ENCODE data around the gene EDEM3.
A peak's percentile ranks its signal among the peaks of the same experiment; 100 is the strongest.

Gene EDEM3

GRCh38 chr1:184753608-184754475, 816 bp downstream of the EDEM3 start:
- H3K27ac ChIP-seq (ENCODE audit: low read length), result no peak overlapping the region
- no peaks in the 10 kb centered on the region for H3K27me3 ChIP-seq (ENCODE audit: control insufficient read depth, insufficient read depth, low read length)
- H3K4me1 ChIP-seq (ENCODE audit: control insufficient read depth, insufficient read depth, low read length), result no peaks in the 10 kb centered on the region
- DNase-seq (ENCODE audit: low read depth, low spot score), result no peak
- no peaks in the 10 kb centered on the region for H3K9me3 ChIP-seq (ENCODE audit: control insufficient read depth, insufficient read depth, low read length)
- no peaks in the 10 kb centered on the region for H3K36me3 ChIP-seq (ENCODE audit: control insufficient read depth, insufficient read depth, low read length)
- WGBS (ENCODE audit: insufficient coverage, insufficient read length), result no CpG with 5 or more reads among the region's 43 CpGs
- H3K4me3 ChIP-seq (ENCODE audit: low read length), result peak overlapping the region; percentile 80

DNA sequence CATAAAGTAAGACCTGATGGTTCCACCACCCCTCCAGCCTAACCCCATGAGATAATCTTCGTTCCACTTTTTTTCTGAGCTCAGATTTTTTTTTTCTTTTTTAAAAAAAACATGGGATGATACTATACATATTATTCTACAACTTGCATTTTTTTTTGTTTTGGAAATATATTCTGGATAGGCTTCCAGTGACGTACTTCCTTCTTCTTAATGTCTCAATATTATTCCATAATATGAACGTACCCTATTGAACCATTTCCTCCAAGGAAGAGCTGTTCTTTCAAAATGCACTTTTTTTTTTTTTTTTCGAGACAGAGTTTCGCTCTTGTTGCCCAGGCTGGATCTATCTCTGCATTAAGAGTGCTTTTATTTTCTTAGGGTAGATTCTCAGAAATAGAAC, 1.5 kb downstream of the EDEM3 start:
- Histone ChIP-seq H3K36me3 (ENCODE audit: control insufficient read depth, insufficient read depth, low read length) (no peaks in the 10 kb centered on the region), H3K9me3 (ENCODE audit: control insufficient read depth, insufficient read depth, low read length) (no peaks in the 10 kb centered on the region), H3K27me3 (ENCODE audit: control insufficient read depth, insufficient read depth, low read length) (no peaks in the 10 kb centered on the region), H3K27ac (ENCODE audit: low read length) (no peak overlapping the region), H3K4me1 (ENCODE audit: control insufficient read depth, insufficient read depth, low read length) (no peaks in the 10 kb centered on the region), H3K4me3 (ENCODE audit: low read length) (no peak overlapping the region)
- DNase-seq (ENCODE audit: low read depth, low spot score), result no peak
- no CpG with 5 or more reads among the region's 5 CpGs for WGBS (ENCODE audit: insufficient coverage, insufficient read length)

DNA sequence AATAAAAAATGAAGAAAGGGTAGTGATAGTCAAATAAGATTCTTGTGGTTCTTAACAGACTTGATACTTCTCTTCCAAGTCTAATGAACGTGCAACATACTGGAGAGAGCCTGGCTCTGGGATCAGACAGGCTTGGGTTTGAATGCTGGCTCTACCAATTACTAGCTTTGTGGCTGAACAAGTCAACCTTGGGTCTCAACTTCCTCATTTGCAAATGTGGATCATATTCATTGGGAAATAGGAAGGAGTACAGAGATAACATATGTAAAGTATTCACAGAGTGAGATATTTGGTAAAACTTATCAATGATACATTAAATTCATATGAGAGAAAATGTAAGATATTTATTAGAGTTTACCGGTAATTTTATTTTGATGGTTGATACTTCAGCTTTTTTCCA, 2.0 kb downstream of the EDEM3 start:
- no peak overlapping the region for H3K4me3 ChIP-seq (ENCODE audit: low read length)
- no peak overlapping the region for H3K27ac ChIP-seq (ENCODE audit: low read length)
- no peaks in the 10 kb centered on the region for H3K36me3 ChIP-seq (ENCODE audit: control insufficient read depth, insufficient read depth, low read length)
- H3K4me1 ChIP-seq (ENCODE audit: control insufficient read depth, insufficient read depth, low read length), result no peaks in the 10 kb centered on the region
- WGBS (ENCODE audit: insufficient coverage, insufficient read length), result no CpG with 5 or more reads among the region's 2 CpGs
- DNase-seq (ENCODE audit: low read depth, low spot score), result no peak
- H3K27me3 ChIP-seq (ENCODE audit: control insufficient read depth, insufficient read depth, low read length), result no peaks in the 10 kb centered on the region
- no peaks in the 10 kb centered on the region for H3K9me3 ChIP-seq (ENCODE audit: control insufficient read depth, insufficient read depth, low read length)

- no peak for DNase-seq (ENCODE audit: low read depth, low spot score)
- Histone ChIP-seq H3K27ac (ENCODE audit: low read length) (no peak overlapping the region), H3K36me3 (ENCODE audit: control insufficient read depth, insufficient read depth, low read length) (no peaks in the 10 kb centered on the region), H3K4me1 (ENCODE audit: control insufficient read depth, insufficient read depth, low read length) (no peaks in the 10 kb centered on the region), H3K9me3 (ENCODE audit: control insufficient read depth, insufficient read depth, low read length) (no peaks in the 10 kb centered on the region), H3K4me3 (ENCODE audit: low read length) (no peak overlapping the region), H3K27me3 (ENCODE audit: control insufficient read depth, insufficient read depth, low read length) (no peaks in the 10 kb centered on the region)
- no CpG with 5 or more reads among the region's 2 CpGs for WGBS (ENCODE audit: insufficient coverage, insufficient read length)
These were observed 5.9 kb downstream of the EDEM3 start for GRCh38 chr1:184748740-184749139.

GRCh38 chr1:184747089-184747955, 7.3 kb downstream of the EDEM3 start:
- DNase-seq (ENCODE audit: low read depth, low spot score), result no peak
- H3K27me3 ChIP-seq (ENCODE audit: control insufficient read depth, insufficient read depth, low read length), result no peaks in the 10 kb centered on the region
- H3K4me3 ChIP-seq (ENCODE audit: low read length), result no peak overlapping the region
- no peaks in the 10 kb centered on the region for H3K36me3 ChIP-seq (ENCODE audit: control insufficient read depth, insufficient read depth, low read length)
- no peak overlapping the region for H3K27ac ChIP-seq (ENCODE audit: low read length)
- no peaks in the 10 kb centered on the region for H3K4me1 ChIP-seq (ENCODE audit: control insufficient read depth, insufficient read depth, low read length)
- H3K9me3 ChIP-seq (ENCODE audit: control insufficient read depth, insufficient read depth, low read length), result no peaks in the 10 kb centered on the region
- WGBS (ENCODE audit: insufficient coverage, insufficient read length), result no CpG with 5 or more reads among the region's 3 CpGs

DNA sequence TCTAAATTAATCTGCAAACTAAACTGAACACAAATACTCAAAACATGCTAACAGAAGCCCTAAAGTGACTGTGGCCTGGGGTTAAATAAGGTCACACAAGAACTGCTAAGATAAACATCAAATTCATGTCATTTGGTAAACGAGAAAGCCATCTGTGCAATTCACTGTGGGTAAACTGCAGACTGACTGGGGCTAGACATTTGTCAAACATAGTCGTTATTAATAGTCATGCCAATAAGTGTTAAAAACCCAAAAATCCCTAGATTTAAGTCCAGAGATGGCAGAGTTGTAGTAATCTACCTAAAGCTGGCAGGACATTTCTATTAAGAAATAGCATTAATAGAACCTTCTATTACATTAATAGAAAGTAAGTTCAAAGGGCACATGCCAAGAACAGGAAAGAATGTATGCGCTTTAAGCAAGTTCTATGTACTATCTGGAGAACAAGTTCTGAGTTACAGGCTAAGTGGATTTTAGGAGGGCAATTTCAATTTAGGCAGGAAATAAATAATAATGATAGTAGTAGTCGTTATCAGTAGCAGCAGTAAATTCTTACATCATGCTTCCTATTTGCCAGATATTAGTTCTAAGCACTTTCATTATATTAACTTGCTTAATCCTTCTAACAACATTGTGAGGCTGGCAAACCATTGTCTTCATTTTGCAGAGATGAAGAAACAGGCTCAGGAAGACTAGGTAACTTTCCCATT, 8.6 kb downstream of the EDEM3 start:
- no peak overlapping the region for H3K4me3 ChIP-seq (ENCODE audit: low read length)
- H3K9me3 ChIP-seq (ENCODE audit: control insufficient read depth, insufficient read depth, low read length), result no peaks in the 10 kb centered on the region
- no CpG with 5 or more reads among the region's 4 CpGs for WGBS (ENCODE audit: insufficient coverage, insufficient read length)
- no peaks in the 10 kb centered on the region for H3K36me3 ChIP-seq (ENCODE audit: control insufficient read depth, insufficient read depth, low read length)
- no peaks in the 10 kb centered on the region for H3K27me3 ChIP-seq (ENCODE audit: control insufficient read depth, insufficient read depth, low read length)
- no peaks in the 10 kb centered on the region for H3K4me1 ChIP-seq (ENCODE audit: control insufficient read depth, insufficient read depth, low read length)
- no peak overlapping the region for H3K27ac ChIP-seq (ENCODE audit: low read length)
- no peak for DNase-seq (ENCODE audit: low read depth, low spot score)

- Histone ChIP-seq H3K4me3 (ENCODE audit: low read length) (no peak overlapping the region), H3K27ac (ENCODE audit: low read length) (no peak overlapping the region), H3K9me3 (ENCODE audit: control insufficient read depth, insufficient read depth, low read length) (no peaks in the 10 kb centered on the region), H3K4me1 (ENCODE audit: control insufficient read depth, insufficient read depth, low read length) (no peaks in the 10 kb centered on the region), H3K36me3 (ENCODE audit: control insufficient read depth, insufficient read depth, low read length) (no peaks in the 10 kb centered on the region), H3K27me3 (ENCODE audit: control insufficient read depth, insufficient read depth, low read length) (no peaks in the 10 kb centered on the region)
- WGBS (ENCODE audit: insufficient coverage, insufficient read length), result no CpG with 5 or more reads among the region's 2 CpGs
- DNase-seq (ENCODE audit: low read depth, low spot score), result no peak
These were observed 9.5 kb downstream of the EDEM3 start for GRCh38 chr1:184745110-184745509.

GRCh38 chr1:184743062-184743756, 11.4 kb downstream of the EDEM3 start:
- Histone ChIP-seq H3K27me3 (ENCODE audit: control insufficient read depth, insufficient read depth, low read length) (no peaks in the 10 kb centered on the region), H3K4me3 (ENCODE audit: low read length) (no peak overlapping the region), H3K36me3 (ENCODE audit: control insufficient read depth, insufficient read depth, low read length) (no peaks in the 10 kb centered on the region), H3K9me3 (ENCODE audit: control insufficient read depth, insufficient read depth, low read length) (no peaks in the 10 kb centered on the region), H3K27ac (ENCODE audit: low read length) (no peak overlapping the region), H3K4me1 (ENCODE audit: control insufficient read depth, insufficient read depth, low read length) (no peaks in the 10 kb centered on the region)
- WGBS (ENCODE audit: insufficient coverage, insufficient read length), result no CpG with 5 or more reads among the region's 2 CpGs
- no peak for DNase-seq (ENCODE audit: low read depth, low spot score)

DNA sequence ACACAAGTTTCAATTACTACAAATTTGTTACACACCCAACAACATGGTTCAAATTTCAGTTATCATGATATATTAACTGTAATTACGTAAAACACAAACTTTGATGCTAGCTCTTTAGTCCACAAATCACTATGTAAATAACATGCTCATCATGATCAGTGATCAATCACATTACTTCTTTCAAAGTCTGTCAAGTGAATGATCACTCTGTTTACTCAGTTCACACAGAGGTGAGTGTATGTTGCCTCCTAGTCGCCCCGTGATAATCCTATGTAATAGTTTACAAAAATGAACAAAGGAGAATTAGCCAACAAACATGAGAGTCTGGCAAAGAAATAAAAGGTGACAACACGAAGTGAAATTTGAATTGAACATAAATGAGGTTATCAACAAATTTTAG, 14.3 kb downstream of the EDEM3 start:
- Histone ChIP-seq H3K4me1 (ENCODE audit: control insufficient read depth, insufficient read depth, low read length) (no peaks in the 10 kb centered on the region), H3K9me3 (ENCODE audit: control insufficient read depth, insufficient read depth, low read length) (no peaks in the 10 kb centered on the region), H3K4me3 (ENCODE audit: low read length) (no peak overlapping the region), H3K36me3 (ENCODE audit: control insufficient read depth, insufficient read depth, low read length) (no peaks in the 10 kb centered on the region), H3K27ac (ENCODE audit: low read length) (no peak overlapping the region), H3K27me3 (ENCODE audit: control insufficient read depth, insufficient read depth, low read length) (no peaks in the 10 kb centered on the region)
- WGBS (ENCODE audit: insufficient coverage, insufficient read length), result no CpG with 5 or more reads among the region's 4 CpGs
- DNase-seq (ENCODE audit: low read depth, low spot score), result no peak

DNA sequence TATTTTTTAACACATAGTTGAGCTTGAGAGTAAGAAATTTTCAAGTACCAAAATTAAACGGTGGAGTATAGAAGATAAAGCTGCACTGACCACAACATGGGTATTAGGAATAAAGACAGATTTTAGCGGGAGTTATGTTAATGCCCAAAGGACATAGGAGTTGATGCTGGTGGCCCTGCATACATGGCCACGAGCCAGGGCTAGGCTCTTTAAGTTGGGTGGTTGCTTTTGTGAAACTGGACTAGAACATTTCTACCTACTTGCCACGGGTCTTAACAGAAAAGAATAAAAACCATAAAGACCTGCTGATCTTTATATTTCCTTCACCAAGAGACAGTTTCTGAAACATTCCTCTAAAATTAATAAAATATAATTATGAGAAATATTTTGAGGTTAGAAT, 14.9 kb downstream of the EDEM3 start:
- DNase-seq (ENCODE audit: low read depth, low spot score), result no peak
- no peaks in the 10 kb centered on the region for H3K36me3 ChIP-seq (ENCODE audit: control insufficient read depth, insufficient read depth, low read length)
- no peak overlapping the region for H3K27ac ChIP-seq (ENCODE audit: low read length)
- H3K27me3 ChIP-seq (ENCODE audit: control insufficient read depth, insufficient read depth, low read length), result no peaks in the 10 kb centered on the region
- no CpG with 5 or more reads among the region's 4 CpGs for WGBS (ENCODE audit: insufficient coverage, insufficient read length)
- H3K4me3 ChIP-seq (ENCODE audit: low read length), result no peak overlapping the region
- H3K4me1 ChIP-seq (ENCODE audit: control insufficient read depth, insufficient read depth, low read length), result no peaks in the 10 kb centered on the region
- H3K9me3 ChIP-seq (ENCODE audit: control insufficient read depth, insufficient read depth, low read length), result no peaks in the 10 kb centered on the region

All from iPS DF 6.9 (cell line).